ENCODE data around the gene SLC30A4. TPM values are rescaled to one million over a fixed set of nuclear protein-coding genes. Genes with fewer than 3 reads are reported as not detected.
"Not testable (repeated sequence)": the region's sequence is repeated elsewhere in the genome, so short reads cannot be mapped to it uniquely, and the experiment has no call there.

SLC30A4 gene
- total and polyA plus RNA-seq, 5 donors = 2.7 to 5.6 (median 5.1) TPM

DNA sequence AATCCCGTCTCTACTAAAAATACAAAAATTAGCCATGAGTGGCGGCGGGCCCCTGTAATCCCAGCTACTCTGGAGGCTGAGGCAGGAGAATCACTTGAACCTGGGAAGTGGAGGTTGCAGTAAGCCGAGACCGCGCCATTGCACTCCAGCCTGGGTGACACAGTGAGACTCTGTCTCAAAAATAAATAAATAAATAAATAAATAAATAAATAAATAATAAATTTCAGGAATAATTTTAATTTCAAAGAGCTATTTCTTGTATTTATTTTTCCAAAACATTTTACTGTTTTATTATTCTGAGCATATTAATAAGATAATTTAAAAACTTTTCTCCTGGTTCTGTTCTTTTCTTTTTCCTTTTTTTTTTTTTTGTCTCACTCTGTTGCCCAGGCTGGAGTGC is 15.4 kb downstream of the SLC30A4 start:
- H3K4me3 ChIP-seq (ENCODE audit: low read length); H3K27ac ChIP-seq (ENCODE audit: low read length); DNase-seq; H3K9me3 ChIP-seq (ENCODE audit: control insufficient read depth, low read length); H3K27me3 ChIP-seq (ENCODE audit: control insufficient read depth, insufficient read depth); intact Hi-C loops (cut with DNase I); ATAC-seq; H3K4me1 ChIP-seq (ENCODE audit: control insufficient read depth, insufficient read depth, low read length): not testable (repeated sequence)
- WGBS = 97% methylated on average over 6 of the region's 6 CpGs

GRCh38 chr15:45499426-45499825 is 23.1 kb downstream of the SLC30A4 start:
- DNase-seq (no peak), ATAC-seq (no peak)
- Histone ChIP-seq H3K4me1 (ENCODE audit: control insufficient read depth, insufficient read depth, low read length) (no peaks in the 10 kb centered on the region), H3K27me3 (ENCODE audit: control insufficient read depth, insufficient read depth) (no peaks in the 10 kb centered on the region), H3K9me3 (ENCODE audit: control insufficient read depth, low read length) (no peaks in the 10 kb centered on the region), H3K27ac (ENCODE audit: low read length) (no peak overlapping the region), H3K4me3 (ENCODE audit: low read length) (no peak overlapping the region)
- intact Hi-C loops (cut with DNase I) = no loop called here
- WGBS = 76% methylated on average over 4 of the region's 4 CpGs

- Histone ChIP-seq H3K27me3 (ENCODE audit: control insufficient read depth, insufficient read depth) (no peaks in the 10 kb centered on the region), H3K4me1 (ENCODE audit: control insufficient read depth, insufficient read depth, low read length) (no peaks in the 10 kb centered on the region), H3K4me3 (ENCODE audit: low read length) (no peak overlapping the region), H3K27ac (ENCODE audit: low read length) (no peak overlapping the region), H3K9me3 (ENCODE audit: control insufficient read depth, low read length) (no peaks in the 10 kb centered on the region)
- WGBS = 69% methylated on average over 1 of the region's 1 CpG
- no peak for ATAC-seq
- no peak for DNase-seq
- intact Hi-C loops (cut with DNase I) = no loop called here
Measured at GRCh38 chr15:45498701-45499100, 23.9 kb downstream of the SLC30A4 start.

DNA sequence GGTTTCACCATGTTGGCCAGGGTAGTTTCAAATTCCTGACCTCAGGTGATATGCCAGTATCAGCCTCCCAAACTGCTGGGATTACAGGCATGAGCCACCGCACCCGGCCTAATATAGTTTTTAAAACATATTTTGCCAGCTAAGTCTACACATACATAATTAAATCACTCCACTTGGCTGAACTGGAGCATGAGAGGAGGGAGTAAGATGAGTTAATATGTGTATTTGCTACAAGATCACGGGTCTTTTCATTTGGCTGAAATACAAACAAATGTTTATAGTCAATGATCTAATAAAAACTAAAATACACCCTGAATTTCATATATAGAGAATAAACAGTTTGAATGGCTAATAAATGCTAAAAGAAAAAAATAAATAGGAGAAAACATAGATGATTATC is 25.3 kb downstream of the SLC30A4 start:
- no peaks in the 10 kb centered on the region for H3K4me1 ChIP-seq (ENCODE audit: control insufficient read depth, insufficient read depth, low read length)
- H3K9me3 ChIP-seq (ENCODE audit: control insufficient read depth, low read length) = no peaks in the 10 kb centered on the region
- no peaks in the 10 kb centered on the region for H3K27me3 ChIP-seq (ENCODE audit: control insufficient read depth, insufficient read depth)
- intact Hi-C loops (cut with DNase I) = no loop called here
- no peak overlapping the region for H3K27ac ChIP-seq (ENCODE audit: low read length)
- ATAC-seq (no peak), DNase-seq (no peak)
- 94% methylated on average over 3 of the region's 3 CpGs for WGBS
- H3K4me3 ChIP-seq (ENCODE audit: low read length) = no peak overlapping the region

GRCh38 chr15:45496658-45497057 is 25.9 kb downstream of the SLC30A4 start:
- Histone ChIP-seq H3K27me3 (ENCODE audit: control insufficient read depth, insufficient read depth) (no peaks in the 10 kb centered on the region), H3K4me1 (ENCODE audit: control insufficient read depth, insufficient read depth, low read length) (no peaks in the 10 kb centered on the region), H3K4me3 (ENCODE audit: low read length) (no peak overlapping the region), H3K27ac (ENCODE audit: low read length) (no peak overlapping the region), H3K9me3 (ENCODE audit: control insufficient read depth, low read length) (no peaks in the 10 kb centered on the region)
- WGBS = 92% methylated on average over 2 of the region's 2 CpGs
- no peak for DNase-seq
- no peak for ATAC-seq
- intact Hi-C loops (cut with DNase I) = no loop called here

DNA sequence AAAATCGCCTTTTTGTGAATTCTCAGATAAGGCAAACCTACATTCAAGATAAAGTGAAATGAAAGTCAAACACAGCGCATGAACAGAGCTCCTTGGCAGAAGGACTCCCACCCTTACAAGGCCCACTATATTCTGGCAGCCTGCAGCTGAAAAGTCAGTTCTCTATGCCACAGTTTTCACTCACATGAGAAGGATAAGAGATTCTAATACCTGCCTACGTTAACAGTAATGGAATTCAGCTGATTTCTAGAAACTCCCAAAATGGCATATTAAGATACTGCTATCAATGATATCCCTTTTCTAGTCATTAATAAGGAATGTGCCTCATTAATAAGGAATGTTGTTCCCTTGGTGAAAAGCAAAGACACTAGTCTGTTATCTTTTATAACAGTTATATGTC is 27.0 kb downstream of the SLC30A4 start:
- ATAC-seq (no peak), DNase-seq (no peak)
- Histone ChIP-seq H3K27me3 (ENCODE audit: control insufficient read depth, insufficient read depth) (no peaks in the 10 kb centered on the region), H3K4me3 (ENCODE audit: low read length) (no peak overlapping the region), H3K9me3 (ENCODE audit: control insufficient read depth, low read length) (no peaks in the 10 kb centered on the region), H3K27ac (ENCODE audit: low read length) (no peak overlapping the region), H3K4me1 (ENCODE audit: control insufficient read depth, insufficient read depth, low read length) (no peaks in the 10 kb centered on the region)
- WGBS = 59% methylated on average over 3 of the region's 3 CpGs
- intact Hi-C loops (cut with DNase I) = no loop called here

DNA sequence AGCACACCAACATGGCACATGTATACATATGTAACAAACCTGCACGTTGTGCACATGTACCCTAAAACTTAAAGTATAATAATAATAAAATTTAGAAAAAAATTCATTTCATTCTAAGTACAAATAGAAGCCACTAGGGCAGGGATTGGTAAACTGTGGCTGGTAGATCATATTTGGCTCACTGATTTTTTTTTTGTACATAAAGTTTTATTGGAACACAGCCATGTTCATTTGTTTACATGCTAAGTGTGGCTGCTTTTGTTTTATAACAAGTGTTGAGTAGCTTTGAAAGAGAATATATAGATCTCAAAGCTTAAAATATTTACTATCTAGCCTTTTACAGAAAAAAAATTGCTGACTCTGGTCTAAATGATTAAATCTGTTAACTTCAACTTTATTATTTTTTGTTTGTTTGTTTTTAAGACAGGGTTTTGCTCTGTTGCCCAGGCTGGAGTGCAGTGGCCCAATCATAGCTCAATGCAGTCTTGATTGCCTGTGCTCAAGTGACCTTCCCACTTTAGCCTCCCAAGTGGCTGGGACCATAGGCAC is 32.8 kb downstream of the SLC30A4 start:
- H3K27ac ChIP-seq (ENCODE audit: low read length) = no peak overlapping the region
- no peak for ATAC-seq
- H3K4me3 ChIP-seq (ENCODE audit: low read length) = no peak overlapping the region
- intact Hi-C loops (cut with DNase I) = no loop called here
- DNase-seq = no peak
- WGBS = 80% methylated on average over 1 of the region's 1 CpG
- H3K27me3 ChIP-seq (ENCODE audit: control insufficient read depth, insufficient read depth) = no peaks in the 10 kb centered on the region
- H3K9me3 ChIP-seq (ENCODE audit: control insufficient read depth, low read length) = no peaks in the 10 kb centered on the region
- H3K4me1 ChIP-seq (ENCODE audit: control insufficient read depth, insufficient read depth, low read length) = no peaks in the 10 kb centered on the region

- no peaks in the 10 kb centered on the region for H3K4me1 ChIP-seq (ENCODE audit: control insufficient read depth, insufficient read depth, low read length)
- ATAC-seq (no peak), DNase-seq (no peak)
- H3K9me3 ChIP-seq (ENCODE audit: control insufficient read depth, low read length) = no peaks in the 10 kb centered on the region
- no peaks in the 10 kb centered on the region for H3K27me3 ChIP-seq (ENCODE audit: control insufficient read depth, insufficient read depth)
- 92% methylated on average over 1 of the region's 1 CpG for WGBS
- H3K27ac ChIP-seq (ENCODE audit: low read length) = no peak overlapping the region
- H3K4me3 ChIP-seq (ENCODE audit: low read length) = no peak overlapping the region
- intact Hi-C loops (cut with DNase I) = no loop called here
Measured at GRCh38 chr15:45486317-45486716, 36.2 kb downstream of the SLC30A4 start.

DNA sequence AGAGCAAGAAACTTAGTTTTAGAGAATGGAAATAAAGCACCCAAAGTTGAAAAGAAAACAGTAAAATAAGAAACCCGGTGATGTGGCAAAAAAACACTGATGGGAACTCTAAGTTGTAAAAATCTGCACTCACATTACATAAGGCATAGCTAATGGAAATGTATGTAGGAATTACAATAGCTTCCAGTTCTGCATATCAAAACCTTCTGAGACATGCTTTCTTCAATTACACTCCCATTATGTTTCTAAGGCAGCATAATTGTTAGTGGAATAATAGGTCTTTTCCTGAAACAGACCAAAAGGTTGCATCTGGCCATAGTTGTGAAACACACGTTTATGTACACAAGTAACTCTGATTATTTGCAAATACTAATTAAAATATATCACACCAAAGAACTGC is 41.4 kb downstream of the SLC30A4 start:
- ATAC-seq (no peak), DNase-seq (no peak)
- no peaks in the 10 kb centered on the region for H3K9me3 ChIP-seq (ENCODE audit: control insufficient read depth, low read length)
- no peak overlapping the region for H3K4me3 ChIP-seq (ENCODE audit: low read length)
- no peaks in the 10 kb centered on the region for H3K4me1 ChIP-seq (ENCODE audit: control insufficient read depth, insufficient read depth, low read length)
- no peak overlapping the region for H3K27ac ChIP-seq (ENCODE audit: low read length)
- WGBS = 72% methylated on average over 2 of the region's 2 CpGs
- intact Hi-C loops (cut with DNase I) = no loop called here
- H3K27me3 ChIP-seq (ENCODE audit: control insufficient read depth, insufficient read depth) = no peaks in the 10 kb centered on the region

DNA sequence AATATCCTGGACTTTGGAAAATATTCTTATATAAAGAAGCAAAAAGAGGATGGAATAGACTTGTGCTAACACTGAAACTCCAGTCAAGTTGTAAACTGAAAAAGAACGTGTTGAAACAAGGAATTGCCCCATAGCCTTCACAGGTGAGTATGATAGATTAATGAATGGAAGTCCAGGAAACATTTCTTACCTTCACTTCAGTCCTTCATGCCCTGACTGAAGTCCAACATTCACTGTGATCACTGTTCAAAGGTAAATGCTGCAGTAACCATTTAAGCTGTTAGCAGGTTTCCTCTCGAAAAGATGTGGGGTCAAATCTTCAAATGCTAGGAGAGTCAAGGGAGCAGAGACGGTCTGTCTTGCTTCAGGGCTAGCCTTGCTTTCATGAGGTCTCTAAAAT is 46.1 kb downstream of the SLC30A4 start:
- Histone ChIP-seq H3K27ac (ENCODE audit: low read length) (no peak overlapping the region), H3K4me3 (ENCODE audit: low read length) (no peak overlapping the region), H3K27me3 (ENCODE audit: control insufficient read depth, insufficient read depth) (no peaks in the 10 kb centered on the region), H3K9me3 (ENCODE audit: control insufficient read depth, low read length) (no peaks in the 10 kb centered on the region), H3K4me1 (ENCODE audit: control insufficient read depth, insufficient read depth, low read length) (no peaks in the 10 kb centered on the region)
- 63% methylated on average over 3 of the region's 3 CpGs for WGBS
- intact Hi-C loops (cut with DNase I) = no loop called here
- no peak for DNase-seq
- ATAC-seq = no peak

DNA sequence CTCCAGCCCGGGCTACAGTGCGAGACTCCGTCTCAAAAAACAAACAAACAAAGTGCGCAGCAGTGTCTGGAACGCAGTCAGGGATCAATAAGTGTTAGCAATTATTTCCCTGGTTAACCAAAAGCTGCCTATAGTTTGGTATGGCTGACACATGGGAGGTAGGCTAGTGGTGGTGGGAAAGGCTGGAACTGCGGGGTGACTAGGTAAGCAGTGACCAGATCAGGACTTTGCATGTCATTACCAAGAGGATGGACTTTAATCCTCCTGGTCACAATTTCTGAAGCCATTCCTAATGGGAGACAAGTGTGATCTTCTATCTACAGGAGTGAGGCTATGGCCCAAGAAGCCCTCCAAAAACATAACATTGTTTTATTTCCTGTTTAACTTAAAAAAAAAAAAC is 47.8 kb downstream of the SLC30A4 start:
- Histone ChIP-seq H3K27ac (ENCODE audit: low read length) (no peak overlapping the region), H3K27me3 (ENCODE audit: control insufficient read depth, insufficient read depth) (no peaks in the 10 kb centered on the region), H3K9me3 (ENCODE audit: control insufficient read depth, low read length) (no peaks in the 10 kb centered on the region), H3K4me1 (ENCODE audit: control insufficient read depth, insufficient read depth, low read length) (no peaks in the 10 kb centered on the region), H3K4me3 (ENCODE audit: low read length) (no peak overlapping the region)
- intact Hi-C loops (cut with DNase I) = no loop called here
- WGBS = 95% methylated on average over 6 of the region's 6 CpGs
- ATAC-seq (no peak), DNase-seq (no peak)

DNA sequence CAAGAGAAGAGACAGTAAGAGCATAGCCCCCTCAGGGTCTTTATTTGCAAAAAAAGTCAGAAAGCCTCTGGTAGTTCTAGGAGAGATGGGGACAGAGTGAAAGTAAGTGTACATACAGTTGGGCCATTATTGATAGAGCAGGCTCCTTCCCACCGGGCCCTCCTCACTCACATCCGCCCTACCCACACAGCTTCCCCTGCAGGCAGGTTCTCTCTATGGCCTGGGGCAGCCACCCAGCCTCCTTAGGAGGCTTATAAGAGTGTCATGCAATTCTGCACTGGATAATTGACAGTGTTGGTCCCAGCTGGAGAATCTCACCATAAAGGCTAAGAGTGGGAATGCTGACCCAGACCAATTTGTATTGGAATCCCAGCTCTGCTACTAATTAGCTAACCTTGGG is 49.5 kb downstream of the SLC30A4 start:
- no peak for DNase-seq
- WGBS = 62% methylated on average over 2 of the region's 2 CpGs
- H3K9me3 ChIP-seq (ENCODE audit: control insufficient read depth, low read length) = no peaks in the 10 kb centered on the region
- no peak overlapping the region for H3K4me3 ChIP-seq (ENCODE audit: low read length)
- H3K27me3 ChIP-seq (ENCODE audit: control insufficient read depth, insufficient read depth) = no peaks in the 10 kb centered on the region
- intact Hi-C loops (cut with DNase I) = no loop called here
- no peak overlapping the region for H3K27ac ChIP-seq (ENCODE audit: low read length)
- no peaks in the 10 kb centered on the region for H3K4me1 ChIP-seq (ENCODE audit: control insufficient read depth, insufficient read depth, low read length)
- no peak for ATAC-seq
